Panc1 (cell line): Measurements from ENCODE around the gene CFHR4. TPM values are rescaled to one million over a fixed set of nuclear protein-coding genes. Genes with fewer than 3 reads are reported as not detected.

Source experiments
- ATAC-seq: fragments of 200-7000 bp; cut with Tn5 transposase; 2 replicates; pipeline ENCODE4 v1.9.1; 2020; ENCODE audit warnings: mild to moderate bottlenecking, moderate library complexity
- BruUV-seq: library from RNA; stranded (reverse); fragments of 400-500 nt; replicated peaks from 2 replicates; lab custom pipeline; 2021; lab: Mats Ljungman, UMichigan
- CTCF ChIA-PET: fragments of 300-600 bp; sonication (Branson Sonifier 250); formaldehyde crosslinking; loops from one replicate; lab custom pipeline; 2022; ENCODE audit warnings: antibody characterized with exemption; lab: Charles Lee
- POLR2A ChIA-PET: fragments of 300-600 bp; sonication (Branson Sonifier 250); formaldehyde crosslinking; loops from one replicate; lab custom pipeline; 2022; ENCODE audit warnings: antibody characterized with exemption; lab: Charles Lee
- DNase-seq: peaks from one replicate; pipeline ENCODE4 v3.0.0-alpha.2; 2010; ENCODE audit warnings: low read depth, low spot score
- H3K27ac ChIP-seq: 2 replicates; pipeline ENCODE4 v1.5.1; 2011; ENCODE audit warnings: mild to moderate bottlenecking, low read length, inconsistent platforms
- H3K27me3 ChIP-seq: fragments of 200-500 bp; sonication (Bioruptor generic); 2 replicates; pipeline ENCODE4 v1.6.0; 2014; ENCODE audit warnings: low read length, inconsistent platforms; ENCODE audit not compliant: control insufficient read depth, insufficient read depth
- H3K36me3 ChIP-seq: fragments of 200-500 bp; sonication (Bioruptor generic); 2 replicates; pipeline ENCODE4 v1.5.1; 2014; ENCODE audit warnings: inconsistent platforms, mild to moderate bottlenecking, low read length, moderate library complexity; ENCODE audit not compliant: control insufficient read depth, insufficient read depth
- H3K4me1 ChIP-seq: 2 replicates; pipeline ENCODE4 v1.5.1; 2011; ENCODE audit warnings: inconsistent platforms, mild to moderate bottlenecking, low read length, moderate library complexity; ENCODE audit not compliant: control insufficient read depth, insufficient read depth
- H3K4me3 ChIP-seq, 2 experiments: 2 replicates each; pipeline ENCODE4 v1.5.1; 2011 to 2012; ENCODE audit warnings: low read depth in 2 of 2, low read length in 2 of 2, mild to moderate bottlenecking in 2 of 2, inconsistent platforms in 1 of 2, moderate library complexity in 1 of 2
- H3K9me3 ChIP-seq: fragments of 200-500 bp; sonication (Bioruptor generic); 2 replicates; pipeline ENCODE4 v1.5.1; 2014; ENCODE audit warnings: low read depth, mild to moderate bottlenecking, inconsistent platforms, low read length, moderate library complexity; ENCODE audit not compliant: control insufficient read depth, insufficient read depth
- CTCF ChIP-seq: fragments of 450-650 bp; IDR thresholded peaks from 2 replicates; pipeline ENCODE4 v1.5.1; 2017; ENCODE audit warnings: mild to moderate bottlenecking
- POLR2AphosphoS5 ChIP-seq: IDR thresholded peaks from 2 replicates; pipeline ENCODE4 v1.6.1; 2012; ENCODE audit warnings: mild to moderate bottlenecking, low read depth, low read length, moderate library complexity
- REST ChIP-seq, 2 experiments: IDR thresholded peaks; 2 replicates each; pipeline ENCODE4 v1.6.1; 2011 to 2012; ENCODE audit warnings: low read depth in 2 of 2, control low read depth in 1 of 2, low read length in 1 of 2, mild to moderate bottlenecking in 1 of 2, moderate library complexity in 1 of 2; ENCODE audit not compliant: insufficient read depth in 1 of 2
- SIN3A ChIP-seq: IDR thresholded peaks from 2 replicates; pipeline ENCODE4 v1.6.1; 2012; ENCODE audit warnings: low read depth, mild to moderate bottlenecking, low read length, moderate library complexity, borderline replicate concordance; ENCODE audit not compliant: insufficient read depth
- TCF7L2 ChIP-seq: IDR thresholded peaks from 2 replicates; pipeline ENCODE4 v1.6.1; 2011; ENCODE audit warnings: mild to moderate bottlenecking, low read depth, low read length, inconsistent platforms
- in situ Hi-C: cut with HindIII; loops from 2 replicates; pipeline ENCODE4 v1.10.0; 2016; ENCODE audit warnings: low sequenced_read_pairs, low pct_unique_long_range_greater_than_20kb
- intact Hi-C: fragments of 100-400 bp; cut with micrococcal nuclease; formaldehyde crosslinking; loops from one replicate; pipeline ENCODE4 v1.10.0; 2022; ENCODE audit not compliant: unreplicated experiment
- total RNA-seq: library from RNA; stranded (reverse); gene quantifications from one replicate; pipeline ENCODE4 v1.2.1, GENCODE V29; 2021; ENCODE audit not compliant: unreplicated experiment

Gene CFHR4
- total RNA-seq, 1 experiment from 2014 or later = not detected

GRCh38 chr1:196897158-196897828 lies 9.4 kb downstream of the CFHR4 start:
- BruUV-seq = no TSS peak
- ChIA-PET CTCF (no interaction called here), POLR2A (no interaction called here)
- DNase-seq (no peak), ATAC-seq (no peak)
- H3K27me3 ChIP-seq = no peaks in the 10 kb centered on the region
- no peaks in the 10 kb centered on the region for H3K4me1 ChIP-seq
- H3K4me3 ChIP-seq = no peak overlapping the region
- H3K36me3 ChIP-seq = no peaks in the 10 kb centered on the region
- intact Hi-C loops = no loop called here
- no peak for TF ChIP-seq SIN3A
- TF ChIP-seq POLR2AphosphoS5 = no peak
- no peak for TF ChIP-seq CTCF
- no peak for TF ChIP-seq TCF7L2
- no peak for TF ChIP-seq REST (IDR thresholded peaks at IDR 0.05; ENCODE audit: insufficient read depth in 1 of 2, low read depth in 2 of 2, low read length in 1 of 2)
- in situ Hi-C loops = no loop called here
- H3K27ac ChIP-seq = no peak overlapping the region
- no peaks in the 10 kb centered on the region for H3K9me3 ChIP-seq

- ChIA-PET CTCF (no interaction called here), POLR2A (no interaction called here)
- Histone ChIP-seq H3K27ac (no peak overlapping the region), H3K9me3 (no peaks in the 10 kb centered on the region), H3K4me3 (no peak overlapping the region), H3K27me3 (no peaks in the 10 kb centered on the region), H3K4me1 (no peaks in the 10 kb centered on the region), H3K36me3 (no peaks in the 10 kb centered on the region)
- DNase-seq (no peak), ATAC-seq (no peak)
- intact Hi-C loops = no loop called here
- in situ Hi-C loops = no loop called here
- TF ChIP-seq TCF7L2 (no peak), REST (IDR thresholded peaks at IDR 0.05; ENCODE audit: insufficient read depth in 1 of 2, low read depth in 2 of 2, low read length in 1 of 2) (no peak), POLR2AphosphoS5 (no peak), SIN3A (no peak), CTCF (no peak)
- BruUV-seq = no TSS peak
Observed at GRCh38 chr1:196902344-196902743, 14.5 kb downstream of the CFHR4 start.
